ENCODE results near the gene PKN2.

- no peak for TF ChIP-seq EHMT2 (IDR thresholded peaks at IDR 0.05)
- no peak for TF ChIP-seq CTCF (IDR thresholded peaks at IDR 0.05 in 2 of 3, conservative IDR thresholded peaks at IDR 0.05 in 1 of 3; ENCODE audit: insufficient read depth in 2 of 3, low read depth in 1 of 3, low read length in 3 of 3)
- TF ChIP-seq MXD1 (CRISPR knock-in tag; IDR thresholded peaks at IDR 0.05; ENCODE audit: borderline replicate concordance, poor library complexity, severe bottlenecking): no peak
- TF ChIP-seq ZNF639 (CRISPR knock-in tag; conservative IDR thresholded peaks at IDR 0.05 in 1 of 2, IDR thresholded peaks at IDR 0.05 in 1 of 2): no peak
- TF ChIP-seq BHLHE40 (IDR thresholded peaks at IDR 0.05; ENCODE audit: low read length): no peak
- no peak for TF ChIP-seq PRDM10 (IDR thresholded peaks at IDR 0.05; ENCODE audit: partially characterized antibody)
- no peak for TF ChIP-seq FOXK2 (conservative IDR thresholded peaks at IDR 0.05 in 1 of 2, IDR thresholded peaks at IDR 0.05 in 1 of 2; ENCODE audit: low read depth in 2 of 2)
- TF ChIP-seq TCF15 (CRISPR knock-in tag; IDR thresholded peaks at IDR 0.05): no peak
Observed at GRCh38 chr1:88875595-88875994, 191.5 kb downstream of the PKN2 start.

Measured in K562 (cell line).